ENCODE results near the gene MESD. TPM values are rescaled to one million over a fixed set of nuclear protein-coding genes. Genes with fewer than 3 reads are reported as not detected.

Gene MESD
- polyA plus RNA-seq, 1 of the 3 experiments (the other 2 are of a cell fraction) = 15.2 TPM

- Histone ChIP-seq H3K4me3 (ENCODE audit: low read depth in 2 of 2, low read length in 1 of 2) (no peak overlapping the region), H3K9me2 (no peaks in the 10 kb centered on the region), H3K4me1 (ENCODE audit: control insufficient read depth in 1 of 2, insufficient read depth in 2 of 2, low read depth in 1 of 2, low read length in 1 of 2) (peaks cover 0 to 11% of the 10 kb centered on the region in 2 experiments; a peak in 1 of 4 replicates), H3K9ac (no peak overlapping the region), H3K27me3 (ENCODE audit: insufficient read depth) (no peaks in the 10 kb centered on the region), H3K9me3 (no peaks in the 10 kb centered on the region), H3K36me3 (replicated peaks in 1 of 2; ENCODE audit: control insufficient read depth in 1 of 2, insufficient read depth in 2 of 2, low read length in 1 of 2) (peaks cover 0 to 3% of the 10 kb centered on the region in 2 experiments), H3K79me2 (ENCODE audit: insufficient read depth) (peaks cover 14% of the 10 kb centered on the region), H3K4me2 (no peak overlapping the region), H4K20me1 (ENCODE audit: insufficient read depth) (no peaks in the 10 kb centered on the region), H2AFZ (ENCODE audit: low read depth) (no peak overlapping the region), H3K27ac (ENCODE audit: low read depth in 2 of 2, low read length in 1 of 2) (no peak overlapping the region), H3F3A (replicated peaks; ENCODE audit: insufficient read depth) (no peaks in the 10 kb centered on the region)
- ChIA-PET POLR2A (no interaction called here), CTCF (interaction anchor here (0.7 kb wide), 1 partner anchor 423 kb away, joined by 4 read pairs; no protein-coding TSS in a partner anchor)
- TF ChIP-seq EP300 (IDR thresholded peaks at IDR 0.05; ENCODE audit: borderline replicate concordance in 1 of 2, low read depth in 1 of 2, low read length in 1 of 2) = no peak
- WGBS (ENCODE audit: low lambda C conversion rate) = 89% methylated on average over 9 of the region's 9 CpGs
- no peak for DNase-seq
These were observed 25.0 kb upstream of the MESD start for GRCh38 chr15:81014446-81015093.

GRCh38 chr15:81013396-81013929 lies 23.8 kb upstream of the MESD start:
- 0 out of 2 replicates have a peak, but pooled peaks cover 5% of the 10 kb centered on the region for H4K20me1 ChIP-seq (ENCODE audit: insufficient read depth)
- no peaks in the 10 kb centered on the region for H3K9me2 ChIP-seq
- H3K79me2 ChIP-seq (ENCODE audit: insufficient read depth) = peaks cover 25% of the 10 kb centered on the region
- ChIA-PET POLR2A (no interaction called here), CTCF (interaction anchor here (2.4 kb wide), 1 partner anchor 253 kb away, joined by 6 read pairs; no protein-coding TSS in a partner anchor)
- H3K4me1 ChIP-seq (ENCODE audit: control insufficient read depth in 1 of 2, insufficient read depth in 2 of 2, low read depth in 1 of 2, low read length in 1 of 2) = peaks cover 0 to 11% of the 10 kb centered on the region in 2 experiments; a peak in 1 of 4 replicates
- H3K9ac ChIP-seq = no peak overlapping the region
- H2AFZ ChIP-seq (ENCODE audit: low read depth) = no peak overlapping the region
- H3K4me2 ChIP-seq = no peak overlapping the region
- TF ChIP-seq RXRA (IDR thresholded peaks at IDR 0.05; ENCODE audit: borderline replicate concordance, low read depth) = no peak
- no peak for TF ChIP-seq CHD2 (IDR thresholded peaks at IDR 0.05; ENCODE audit: low read length, partially characterized antibody)
- H3K4me3 ChIP-seq (ENCODE audit: low read depth in 2 of 2, low read length in 1 of 2) = no peak overlapping the region
- no peaks in the 10 kb centered on the region for H3K9me3 ChIP-seq
- peaks cover 3% of the 10 kb centered on the region in 2 experiments for H3K36me3 ChIP-seq (replicated peaks in 1 of 2; ENCODE audit: control insufficient read depth in 1 of 2, insufficient read depth in 2 of 2, low read length in 1 of 2)
- H3K27me3 ChIP-seq (ENCODE audit: insufficient read depth) = no peaks in the 10 kb centered on the region
- no peak for DNase-seq
- peaks cover 2% of the 10 kb centered on the region for H3F3A ChIP-seq (replicated peaks; ENCODE audit: insufficient read depth)
- 94% methylated on average over 4 of the region's 4 CpGs for WGBS (ENCODE audit: low lambda C conversion rate)
- no peak overlapping the region for H3K27ac ChIP-seq (ENCODE audit: low read depth in 2 of 2, low read length in 1 of 2)

DNA sequence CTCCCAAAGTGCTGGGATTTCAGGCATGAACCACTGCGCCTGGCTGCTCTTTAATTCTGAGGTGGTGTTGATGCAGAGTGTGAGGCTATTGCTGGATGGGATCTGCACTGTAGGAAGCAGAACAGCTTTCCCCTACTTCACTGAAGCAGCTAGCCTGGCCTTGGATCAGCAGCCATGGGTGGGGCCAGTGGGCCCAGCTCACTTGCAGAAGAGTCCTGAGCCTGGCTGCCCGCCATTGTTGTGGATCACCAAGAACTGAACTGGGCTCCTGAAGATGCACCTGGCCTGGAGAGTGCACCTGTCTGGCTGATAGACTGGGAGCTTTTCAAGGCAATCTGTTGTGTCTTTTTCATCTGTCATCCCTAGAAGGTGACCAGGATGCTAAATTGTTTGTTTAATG lies 23.0 kb upstream of the MESD start:
- TF ChIP-seq, protein P1, sequence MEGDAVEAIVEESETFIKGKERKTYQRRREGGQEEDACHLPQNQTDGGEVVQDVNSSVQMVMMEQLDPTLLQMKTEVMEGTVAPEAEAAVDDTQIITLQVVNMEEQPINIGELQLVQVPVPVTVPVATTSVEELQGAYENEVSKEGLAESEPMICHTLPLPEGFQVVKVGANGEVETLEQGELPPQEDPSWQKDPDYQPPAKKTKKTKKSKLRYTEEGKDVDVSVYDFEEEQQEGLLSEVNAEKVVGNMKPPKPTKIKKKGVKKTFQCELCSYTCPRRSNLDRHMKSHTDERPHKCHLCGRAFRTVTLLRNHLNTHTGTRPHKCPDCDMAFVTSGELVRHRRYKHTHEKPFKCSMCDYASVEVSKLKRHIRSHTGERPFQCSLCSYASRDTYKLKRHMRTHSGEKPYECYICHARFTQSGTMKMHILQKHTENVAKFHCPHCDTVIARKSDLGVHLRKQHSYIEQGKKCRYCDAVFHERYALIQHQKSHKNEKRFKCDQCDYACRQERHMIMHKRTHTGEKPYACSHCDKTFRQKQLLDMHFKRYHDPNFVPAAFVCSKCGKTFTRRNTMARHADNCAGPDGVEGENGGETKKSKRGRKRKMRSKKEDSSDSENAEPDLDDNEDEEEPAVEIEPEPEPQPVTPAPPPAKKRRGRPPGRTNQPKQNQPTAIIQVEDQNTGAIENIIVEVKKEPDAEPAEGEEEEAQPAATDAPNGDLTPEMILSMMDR (IDR thresholded peaks at IDR 0.05) = no peak
- TF ChIP-seq FOXJ3 (CRISPR knock-in tag; IDR thresholded peaks at IDR 0.05) (no peak), NRF1 (IDR thresholded peaks at IDR 0.05; ENCODE audit: low read depth, low read length) (no peak), TEAD4 (IDR thresholded peaks at IDR 0.05; ENCODE audit: borderline replicate concordance, insufficient read depth) (no peak), SIN3A (IDR thresholded peaks at IDR 0.05; ENCODE audit: borderline replicate concordance, low read depth, low read length) (no peak), ELF1 (IDR thresholded peaks at IDR 0.05) (no peak), CHD2 (IDR thresholded peaks at IDR 0.05; ENCODE audit: low read length, partially characterized antibody) (no peak), MEF2A (IDR thresholded peaks at IDR 0.05; ENCODE audit: borderline replicate concordance, low read depth) (no peak), RXRA (IDR thresholded peaks at IDR 0.05; ENCODE audit: borderline replicate concordance, low read depth) (no peak), TAF1 (IDR thresholded peaks at IDR 0.05; ENCODE audit: borderline replicate concordance, low read depth, low read length) (no peak), EP300 (IDR thresholded peaks at IDR 0.05; ENCODE audit: borderline replicate concordance in 1 of 2, low read depth in 1 of 2, low read length in 1 of 2) (no peak)
- TF ChIP-seq, protein P2, sequence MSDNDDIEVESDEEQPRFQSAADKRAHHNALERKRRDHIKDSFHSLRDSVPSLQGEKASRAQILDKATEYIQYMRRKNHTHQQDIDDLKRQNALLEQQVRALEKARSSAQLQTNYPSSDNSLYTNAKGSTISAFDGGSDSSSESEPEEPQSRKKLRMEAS (IDR thresholded peaks at IDR 0.05; ENCODE audit: low read depth) = no peak
- Histone ChIP-seq H3K9ac (no peak overlapping the region), H3K79me2 (ENCODE audit: insufficient read depth) (peaks cover 34% of the 10 kb centered on the region), H3K9me2 (no peaks in the 10 kb centered on the region), H3K4me1 (ENCODE audit: control insufficient read depth in 1 of 2, insufficient read depth in 2 of 2, low read depth in 1 of 2, low read length in 1 of 2) (peaks cover 0 to 11% of the 10 kb centered on the region in 2 experiments; a peak in 1 of 4 replicates), H2AFZ (ENCODE audit: low read depth) (no peak overlapping the region), H3K27me3 (ENCODE audit: insufficient read depth) (no peaks in the 10 kb centered on the region), H3K9me3 (no peaks in the 10 kb centered on the region), H4K20me1 (ENCODE audit: insufficient read depth) (peaks cover 13% of the 10 kb centered on the region; the same call in 1 of the 2 replicates), H3K4me2 (no peak overlapping the region), H3K27ac (ENCODE audit: low read depth in 2 of 2, low read length in 1 of 2) (no peak overlapping the region), H3K4me3 (ENCODE audit: low read depth in 2 of 2, low read length in 1 of 2) (no peak overlapping the region), H3F3A (replicated peaks; ENCODE audit: insufficient read depth) (peaks cover 2% of the 10 kb centered on the region), H3K36me3 (replicated peaks in 1 of 2; ENCODE audit: control insufficient read depth in 1 of 2, insufficient read depth in 2 of 2, low read length in 1 of 2) (peaks cover 3% of the 10 kb centered on the region in 2 experiments)
- DNase-seq = no peak
- WGBS (ENCODE audit: low lambda C conversion rate) = 87% methylated on average over 2 of the region's 2 CpGs
- CTCF ChIA-PET = interaction anchor here (2.4 kb wide), 1 partner anchor 254 kb away, joined by 6 read pairs; no protein-coding TSS in a partner anchor
- POLR2A ChIA-PET = no interaction called here
